ENCODE results near the gene RPL29.
A peak's percentile ranks its signal among the peaks of the same experiment; 100 is the strongest.
"Not testable (repeated sequence)": the region's sequence is repeated elsewhere in the genome, so short reads cannot be mapped to it uniquely, and the experiment has no call there.

The RPL29 gene

GRCh38 chr3:51995346-51996163, at the start of gene RPL29:
Gene RPL29 (minus strand): TSS chr3:51995895. CDS start chr3:51995461, 434 bp downstream.
- Histone ChIP-seq H3K9me3 (ENCODE audit: low read length) (no peaks in the 10 kb centered on the region), H2AFZ (ENCODE audit: low read depth, low read length) (peak within 1 kb of the TSS; percentile 48), H3K4me1 (ENCODE audit: insufficient read depth, low read length) (peaks cover 14% of the 10 kb centered on the region), H3K4me3 (ENCODE audit: low read length) (peak within 1 kb of the TSS; percentile 90), H3K36me3 (ENCODE audit: insufficient read depth, low read length) (peaks cover 32% of the 10 kb centered on the region), H3K27me3 (ENCODE audit: insufficient read depth, low read length) (no peaks in the 10 kb centered on the region)

- Histone ChIP-seq H3K4me1 (ENCODE audit: insufficient read depth, low read length) (peaks cover 15% of the 10 kb centered on the region), H3K4me3 (ENCODE audit: low read length) (no peak overlapping the region), H2AFZ (ENCODE audit: low read depth, low read length) (no peak overlapping the region), H3K9me3 (ENCODE audit: low read length) (no peaks in the 10 kb centered on the region), H3K27me3 (ENCODE audit: insufficient read depth, low read length) (no peaks in the 10 kb centered on the region), H3K36me3 (ENCODE audit: insufficient read depth, low read length) (peaks cover 3% of the 10 kb centered on the region)
These were observed 49.3 kb upstream of the RPL29 start for GRCh38 chr3:52044869-52045619.

- Histone ChIP-seq H3K9me3 (ENCODE audit: low read length) (no peaks in the 10 kb centered on the region), H3K4me3 (ENCODE audit: low read length) (no peak overlapping the region), H3K27me3 (ENCODE audit: insufficient read depth, low read length) (peaks cover 10% of the 10 kb centered on the region), H2AFZ (ENCODE audit: low read depth, low read length) (no peak overlapping the region), H3K36me3 (ENCODE audit: insufficient read depth, low read length) (no peaks in the 10 kb centered on the region), H3K4me1 (ENCODE audit: insufficient read depth, low read length) (peaks cover 16% of the 10 kb centered on the region)
These were observed 48.1 kb upstream of the RPL29 start for GRCh38 chr3:52043750-52044149.

GRCh38 chr3:52043039-52043438, 47.3 kb upstream of the RPL29 start:
- H3K36me3 ChIP-seq (ENCODE audit: insufficient read depth, low read length); H3K4me3 ChIP-seq (ENCODE audit: low read length); H2AFZ ChIP-seq (ENCODE audit: low read depth, low read length); H3K9me3 ChIP-seq (ENCODE audit: low read length): not testable (repeated sequence)
- Histone ChIP-seq H3K4me1 (ENCODE audit: insufficient read depth, low read length) (peaks cover 16% of the 10 kb centered on the region), H3K27me3 (ENCODE audit: insufficient read depth, low read length) (peaks cover 15% of the 10 kb centered on the region)

GRCh38 chr3:52041118-52041731, 45.5 kb upstream of the RPL29 start:
- no peak overlapping the region for H2AFZ ChIP-seq (ENCODE audit: low read depth, low read length)
- no peak overlapping the region for H3K4me3 ChIP-seq (ENCODE audit: low read length)
- peaks cover 16% of the 10 kb centered on the region for H3K4me1 ChIP-seq (ENCODE audit: insufficient read depth, low read length)
- H3K9me3 ChIP-seq (ENCODE audit: low read length), result no peaks in the 10 kb centered on the region
- peaks cover 21% of the 10 kb centered on the region for H3K27me3 ChIP-seq (ENCODE audit: insufficient read depth, low read length)
- no peaks in the 10 kb centered on the region for H3K36me3 ChIP-seq (ENCODE audit: insufficient read depth, low read length)

GRCh38 chr3:52040600-52040999, 44.9 kb upstream of the RPL29 start:
- Histone ChIP-seq H2AFZ (ENCODE audit: low read depth, low read length) (no peak overlapping the region), H3K36me3 (ENCODE audit: insufficient read depth, low read length) (no peaks in the 10 kb centered on the region), H3K4me3 (ENCODE audit: low read length) (no peak overlapping the region), H3K27me3 (ENCODE audit: insufficient read depth, low read length) (peaks cover 26% of the 10 kb centered on the region), H3K4me1 (ENCODE audit: insufficient read depth, low read length) (peaks cover 10% of the 10 kb centered on the region), H3K9me3 (ENCODE audit: low read length) (no peaks in the 10 kb centered on the region)

- Histone ChIP-seq H3K27me3 (ENCODE audit: insufficient read depth, low read length) (peaks cover 28% of the 10 kb centered on the region), H2AFZ (ENCODE audit: low read depth, low read length) (no peak overlapping the region), H3K9me3 (ENCODE audit: low read length) (no peaks in the 10 kb centered on the region), H3K4me3 (ENCODE audit: low read length) (no peak overlapping the region), H3K4me1 (ENCODE audit: insufficient read depth, low read length) (peaks cover 4% of the 10 kb centered on the region), H3K36me3 (ENCODE audit: insufficient read depth, low read length) (no peaks in the 10 kb centered on the region)
These were observed 44.2 kb upstream of the RPL29 start for GRCh38 chr3:52039846-52040245.

GRCh38 chr3:52039426-52039825, 43.7 kb upstream of the RPL29 start:
- Histone ChIP-seq H3K36me3 (ENCODE audit: insufficient read depth, low read length) (no peaks in the 10 kb centered on the region), H2AFZ (ENCODE audit: low read depth, low read length) (no peak overlapping the region), H3K4me3 (ENCODE audit: low read length) (no peak overlapping the region), H3K27me3 (ENCODE audit: insufficient read depth, low read length) (peaks cover 28% of the 10 kb centered on the region), H3K4me1 (ENCODE audit: insufficient read depth, low read length) (peaks cover 4% of the 10 kb centered on the region), H3K9me3 (ENCODE audit: low read length) (no peaks in the 10 kb centered on the region)

- peaks cover 28% of the 10 kb centered on the region for H3K27me3 ChIP-seq (ENCODE audit: insufficient read depth, low read length)
- H3K36me3 ChIP-seq (ENCODE audit: insufficient read depth, low read length), result no peaks in the 10 kb centered on the region
- no peak overlapping the region for H3K4me3 ChIP-seq (ENCODE audit: low read length)
- no peaks in the 10 kb centered on the region for H3K9me3 ChIP-seq (ENCODE audit: low read length)
- H2AFZ ChIP-seq (ENCODE audit: low read depth, low read length), result no peak overlapping the region
- H3K4me1 ChIP-seq (ENCODE audit: insufficient read depth, low read length), result peaks cover 4% of the 10 kb centered on the region
These were observed 42.5 kb upstream of the RPL29 start for GRCh38 chr3:52038227-52038626.

- no peaks in the 10 kb centered on the region for H3K9me3 ChIP-seq (ENCODE audit: low read length)
- H3K27me3 ChIP-seq (ENCODE audit: insufficient read depth, low read length), result peaks cover 28% of the 10 kb centered on the region
- no peak overlapping the region for H2AFZ ChIP-seq (ENCODE audit: low read depth, low read length)
These were observed 41.6 kb upstream of the RPL29 start for GRCh38 chr3:52037291-52037690.

GRCh38 chr3:52036829-52037228, 41.1 kb upstream of the RPL29 start:
- H2AFZ ChIP-seq (ENCODE audit: low read depth, low read length), result no peak overlapping the region
- peaks cover 6% of the 10 kb centered on the region for H3K4me1 ChIP-seq (ENCODE audit: insufficient read depth, low read length)
- peaks cover 28% of the 10 kb centered on the region for H3K27me3 ChIP-seq (ENCODE audit: insufficient read depth, low read length)
- H3K36me3 ChIP-seq (ENCODE audit: insufficient read depth, low read length), result no peaks in the 10 kb centered on the region
- H3K9me3 ChIP-seq (ENCODE audit: low read length), result peaks cover under 1% of the 10 kb centered on the region
- H3K4me3 ChIP-seq (ENCODE audit: low read length), result no peak overlapping the region

More at GRCh38 chr3:52037291-52037690, 41.6 kb upstream of the RPL29 start:
- Histone ChIP-seq H3K4me3 (ENCODE audit: low read length) (no peak overlapping the region), H3K4me1 (ENCODE audit: insufficient read depth, low read length) (peaks cover 6% of the 10 kb centered on the region), H3K36me3 (ENCODE audit: insufficient read depth, low read length) (no peaks in the 10 kb centered on the region)

GRCh38 chr3:52036222-52036694, 40.6 kb upstream of the RPL29 start:
- peaks cover 6% of the 10 kb centered on the region for H3K4me1 ChIP-seq (ENCODE audit: insufficient read depth, low read length)
- no peak overlapping the region for H3K4me3 ChIP-seq (ENCODE audit: low read length)
- no peaks in the 10 kb centered on the region for H3K36me3 ChIP-seq (ENCODE audit: insufficient read depth, low read length)
- peaks cover 3% of the 10 kb centered on the region for H3K9me3 ChIP-seq (ENCODE audit: low read length)
- H2AFZ ChIP-seq (ENCODE audit: low read depth, low read length), result no peak overlapping the region
- peaks cover 28% of the 10 kb centered on the region for H3K27me3 ChIP-seq (ENCODE audit: insufficient read depth, low read length)

GRCh38 chr3:52034651-52035050, 39.0 kb upstream of the RPL29 start:
- no peak overlapping the region for H2AFZ ChIP-seq (ENCODE audit: low read depth, low read length)
- H3K9me3 ChIP-seq (ENCODE audit: low read length), result peaks cover 3% of the 10 kb centered on the region
- H3K4me1 ChIP-seq (ENCODE audit: insufficient read depth, low read length), result peaks cover 2% of the 10 kb centered on the region
- peaks cover 28% of the 10 kb centered on the region for H3K27me3 ChIP-seq (ENCODE audit: insufficient read depth, low read length)
- no peaks in the 10 kb centered on the region for H3K36me3 ChIP-seq (ENCODE audit: insufficient read depth, low read length)
- H3K4me3 ChIP-seq (ENCODE audit: low read length), result no peak overlapping the region
